Dermis blood vessel endothelial cell (primary cell): ENCODE measurements around the gene KDM5A. TPM values are rescaled to one million over a fixed set of nuclear protein-coding genes. Genes with fewer than 3 reads are reported as not detected.

Experiments used
- DNase-seq: peaks from one replicate; pipeline ENCODE4 v3.0.0; 2010
- total RNA-seq: library from RNA; depleted of rRNA; stranded (reverse); fragments of >200 nt; gene quantifications from 2 replicates; pipeline ENCODE4 v1.2.3, GENCODE V29; 2014

Gene KDM5A
- total RNA-seq, 1 donor from 2014 or later: 73.5 TPM

GRCh38 chr12:271161-271560, 118.0 kb downstream of the KDM5A start:
- no peak for DNase-seq

DNA sequence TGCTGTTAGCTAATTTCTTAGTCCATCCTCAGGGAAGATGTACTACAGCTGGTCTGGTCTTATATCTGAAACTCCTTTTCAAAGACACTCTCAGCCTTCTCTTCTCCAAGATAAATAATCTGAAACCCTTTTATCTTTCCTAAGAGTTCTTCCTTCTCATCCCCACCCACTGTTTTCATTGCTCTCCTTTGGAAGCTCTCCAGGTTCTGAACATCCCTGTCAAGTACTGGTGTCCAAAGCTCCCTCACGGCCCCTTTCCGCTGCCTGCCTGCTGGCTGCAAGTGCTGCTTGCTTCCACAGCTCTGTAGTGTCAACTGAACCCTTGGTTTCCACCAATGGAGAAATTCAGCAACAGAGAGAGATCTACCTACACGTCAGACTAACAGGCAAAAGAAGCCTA, 119.9 kb downstream of the KDM5A start:
- no peak for DNase-seq

DNA sequence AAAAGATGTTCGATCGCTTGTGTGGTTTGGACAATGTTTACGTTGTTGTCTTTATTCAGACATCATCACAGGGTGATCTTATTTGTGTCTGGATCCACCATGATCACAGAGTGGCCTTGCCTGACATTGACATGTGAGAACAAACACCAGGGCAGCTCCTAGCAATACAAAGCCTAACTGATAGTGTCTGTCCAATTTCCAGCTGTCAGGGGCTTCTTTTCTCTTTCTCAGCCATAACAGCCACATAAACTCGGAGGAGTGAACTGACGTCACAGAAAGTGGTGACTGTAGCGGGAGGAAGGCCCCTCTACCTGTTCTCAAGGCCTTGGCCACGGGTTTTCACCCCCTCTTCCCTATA, 120.7 kb downstream of the KDM5A start:
- DNase-seq: no peak

DNA sequence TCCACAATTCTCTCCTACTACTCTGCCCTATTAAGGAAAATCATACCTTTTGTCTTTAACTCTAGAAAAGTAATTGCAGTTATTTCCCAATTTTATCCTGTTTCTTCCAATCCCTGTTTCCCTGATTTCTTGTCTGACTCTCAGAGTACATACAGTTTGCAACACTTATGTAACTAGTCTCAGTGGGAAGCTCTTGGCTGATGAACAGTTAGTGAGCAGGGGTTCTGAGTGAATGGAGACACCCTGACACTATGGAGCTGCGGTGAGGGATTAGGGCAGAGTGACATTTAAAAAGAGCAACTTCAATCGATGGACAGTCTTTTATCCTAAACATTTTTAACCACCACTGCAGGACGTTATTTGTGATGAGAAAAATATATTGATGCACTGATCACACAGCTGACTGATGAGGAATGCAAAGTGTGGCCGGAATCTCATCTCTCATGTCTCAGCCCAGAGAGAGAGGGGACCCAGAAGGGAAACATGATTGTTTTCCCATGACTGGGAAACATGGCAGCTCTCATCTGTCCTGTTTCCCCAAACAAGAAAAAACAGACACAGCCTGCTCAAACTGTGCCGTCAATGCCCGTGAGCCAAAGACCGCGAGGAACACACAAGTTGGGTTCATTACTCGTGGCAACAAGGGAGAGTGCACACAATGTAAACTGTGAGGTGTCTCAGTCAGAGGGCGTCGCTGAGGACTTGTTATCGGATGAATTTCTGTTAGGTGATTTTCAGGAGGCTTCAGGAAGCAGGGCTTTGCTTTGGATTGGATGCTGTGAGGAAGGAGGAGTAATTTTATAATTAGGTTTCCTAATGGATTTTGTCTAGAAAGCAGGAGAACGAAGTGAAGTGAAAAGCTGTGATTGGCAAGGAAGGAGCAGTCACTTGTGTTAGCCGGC, 121.3 kb downstream of the KDM5A start:
- no peak for DNase-seq

- no peak for DNase-seq
Measured at GRCh38 chr12:265096-265495, 124.0 kb downstream of the KDM5A start.

DNA sequence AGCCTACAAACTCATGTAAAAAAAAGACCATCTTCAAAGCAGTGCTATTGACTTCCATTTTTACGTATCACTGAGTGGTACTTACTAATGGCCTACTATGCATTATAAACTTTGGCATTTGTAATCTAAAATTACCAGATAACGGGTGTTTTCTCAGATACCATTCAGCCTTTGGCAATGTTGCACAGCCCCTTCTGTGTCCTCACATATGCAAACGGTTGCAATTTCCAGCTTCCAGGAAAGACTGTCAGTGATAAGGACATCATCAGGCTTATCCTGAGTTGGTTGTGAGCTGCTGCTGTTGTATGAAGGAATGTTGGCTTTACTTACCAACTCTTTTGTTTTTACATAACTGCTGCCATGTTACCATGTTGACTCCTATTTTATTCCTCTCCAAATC, 124.9 kb downstream of the KDM5A start:
- no peak for DNase-seq

DNA sequence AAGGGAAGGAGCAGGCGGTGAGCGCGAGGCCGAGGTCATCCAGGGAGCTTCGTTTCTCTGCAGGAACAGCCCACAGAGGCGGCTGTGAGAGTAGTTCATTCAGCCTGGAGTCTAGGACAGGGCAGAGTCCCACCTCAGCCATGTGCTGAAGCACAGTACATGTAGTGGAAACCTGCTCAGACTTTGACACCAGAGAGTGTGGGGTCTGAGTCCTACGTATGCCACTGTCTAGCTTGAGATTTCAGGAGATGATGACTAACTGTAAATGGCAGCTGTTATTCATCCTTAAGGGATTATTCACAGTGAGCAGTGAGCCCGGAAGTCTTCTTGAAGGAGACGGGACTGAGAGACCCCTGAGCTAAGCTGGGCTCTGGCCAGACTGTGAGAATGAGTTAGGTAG, 125.5 kb downstream of the KDM5A start:
- DNase-seq: no peak

DNA sequence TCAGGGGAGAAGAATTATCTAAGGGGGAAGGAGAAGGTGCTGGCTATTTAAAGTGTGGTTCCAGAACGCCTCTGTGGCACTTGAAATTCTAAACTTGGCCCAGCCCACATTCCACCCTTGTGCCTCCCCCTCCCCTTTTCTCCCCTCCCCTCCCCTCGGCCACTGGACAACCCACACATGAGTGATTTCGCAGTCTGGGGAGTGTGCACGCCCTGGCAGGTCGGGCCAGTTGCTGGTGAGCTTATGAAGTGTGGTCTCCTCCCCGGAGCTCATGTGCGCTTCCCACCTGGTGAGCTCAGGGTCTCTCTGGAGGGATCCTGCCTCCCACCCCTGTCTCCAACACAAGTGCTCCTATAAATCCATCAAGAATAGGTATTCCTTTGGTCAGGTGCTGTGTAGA, 126.3 kb downstream of the KDM5A start, which contains the start of gene SLC6A13:
Gene SLC6A13 (minus strand): TSS at position 20 of the 400 bp plus-strand sequence. CDS start 2,784 bp downstream, outside the sequence.
- no peak for DNase-seq

- no peak for DNase-seq
Measured at GRCh38 chr12:262113-262512, 127.0 kb downstream of the KDM5A start.

GRCh38 chr12:257521-258321, 131.4 kb downstream of the KDM5A start:
- DNase-seq: no peak

DNA sequence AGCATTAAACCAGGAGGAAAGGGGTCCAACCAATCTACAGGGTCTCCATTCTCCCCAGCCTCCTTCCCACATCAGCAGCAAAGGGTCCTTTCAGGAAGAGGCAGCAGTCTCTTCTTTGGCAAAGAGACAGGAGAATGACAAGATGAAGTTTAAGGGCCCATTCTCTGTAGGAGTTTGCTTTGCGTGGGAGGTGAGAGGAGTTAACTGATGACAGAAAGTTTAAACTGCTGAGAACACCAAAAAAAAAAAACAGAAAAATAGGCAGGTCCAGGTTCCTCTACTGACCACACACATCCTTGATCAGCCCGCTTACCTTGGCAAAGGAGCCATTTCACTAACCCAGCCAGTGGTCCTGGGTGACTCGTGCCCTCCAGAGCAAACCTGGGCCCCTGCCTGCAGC, 132.2 kb downstream of the KDM5A start:
- DNase-seq: no peak

DNA sequence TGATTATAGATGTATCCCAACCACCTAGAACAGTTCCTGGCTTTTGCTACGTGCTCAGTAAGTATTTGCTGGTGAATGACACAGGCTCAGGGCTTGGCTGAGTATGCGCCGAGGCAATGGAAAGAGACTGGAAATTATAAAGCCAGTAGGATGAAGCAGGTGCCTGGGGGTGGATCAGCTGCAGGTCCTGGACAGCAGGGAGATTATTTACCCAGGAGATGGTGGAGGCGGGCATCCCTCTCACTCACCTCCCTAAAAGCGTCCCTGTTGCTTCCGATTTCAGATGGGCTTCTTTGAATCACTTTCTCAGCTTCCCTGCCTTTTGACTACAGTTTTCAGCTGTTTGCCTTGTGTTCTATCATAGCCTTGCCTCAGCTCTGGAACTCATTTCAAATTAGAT, 132.9 kb downstream of the KDM5A start:
- no peak for DNase-seq

- no peak for DNase-seq
Measured at GRCh38 chr12:254912-255311, 134.2 kb downstream of the KDM5A start.

DNA sequence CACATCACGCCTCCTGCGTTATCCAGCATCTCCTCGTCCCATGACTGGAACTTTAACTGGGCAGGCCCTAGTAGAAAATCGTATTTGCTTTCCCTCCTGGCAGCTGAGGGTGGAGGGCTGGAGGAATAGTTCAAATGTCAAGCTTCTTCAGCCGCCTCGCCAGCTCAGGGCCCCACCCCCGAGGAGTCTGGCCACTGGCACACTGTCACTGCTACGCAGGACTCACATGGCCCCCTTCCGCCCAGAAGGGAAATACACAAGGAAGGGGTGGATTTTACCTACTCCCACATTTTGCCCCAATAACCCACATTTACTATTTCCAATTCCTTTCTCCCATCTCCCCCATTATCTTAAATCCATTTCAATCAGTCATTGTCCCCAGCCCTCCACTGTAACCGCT, 135.1 kb downstream of the KDM5A start:
- DNase-seq: no peak

DNA sequence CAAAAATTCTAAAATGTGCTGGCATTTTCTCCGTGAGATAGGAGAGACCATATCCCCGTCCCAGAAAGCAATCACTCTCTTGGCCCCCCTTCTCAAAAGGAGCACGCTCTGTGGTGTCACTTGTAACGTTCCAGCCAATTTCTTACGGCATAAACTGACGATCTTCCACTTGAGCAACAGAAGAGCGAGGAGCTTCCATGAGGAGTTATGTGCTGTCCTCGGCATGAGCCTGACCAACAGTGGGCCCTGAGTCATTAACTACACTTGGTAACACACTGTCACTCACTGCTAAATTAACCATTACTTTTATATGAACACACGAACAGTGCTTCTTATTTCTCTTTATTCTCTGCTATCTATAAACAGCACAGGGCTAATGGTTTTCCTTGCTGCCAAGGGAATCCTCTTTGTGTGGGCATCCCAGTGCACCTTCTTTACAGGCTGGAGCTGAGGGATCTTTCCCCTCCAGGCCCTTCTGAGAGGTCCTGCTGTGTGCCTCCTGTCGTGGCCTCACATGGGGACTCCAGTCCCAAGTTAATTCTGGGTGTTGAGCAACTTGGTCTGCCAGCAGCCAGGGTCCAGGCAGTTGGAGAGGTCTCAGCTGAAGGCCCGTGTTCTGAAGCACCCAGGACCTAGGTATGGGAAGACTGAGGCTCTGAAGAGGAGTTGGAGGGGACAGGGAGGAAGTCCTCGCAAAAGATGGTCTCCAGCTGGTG, 135.8 kb downstream of the KDM5A start:
- no peak for DNase-seq

DNA sequence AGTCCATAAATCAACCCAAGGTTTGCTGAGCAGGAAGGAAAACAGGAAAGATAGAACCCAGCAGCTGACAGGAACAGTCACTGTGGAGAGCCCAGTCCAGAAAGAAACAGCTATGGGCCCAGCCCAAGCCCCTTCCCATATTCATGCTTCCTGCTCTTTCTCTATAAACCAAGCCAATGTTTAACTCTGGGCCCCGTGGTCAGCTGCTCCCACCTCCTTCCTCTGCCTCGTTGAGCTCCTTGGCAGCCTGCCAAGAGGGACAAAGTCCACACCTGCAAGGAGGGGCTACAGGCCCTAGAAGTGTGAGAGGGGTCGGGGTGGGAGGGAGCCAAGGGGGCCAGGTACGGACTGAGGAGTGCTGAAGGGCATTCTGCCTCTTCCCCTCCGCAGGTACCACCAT, 136.5 kb downstream of the KDM5A start:
- DNase-seq: no peak

DNA sequence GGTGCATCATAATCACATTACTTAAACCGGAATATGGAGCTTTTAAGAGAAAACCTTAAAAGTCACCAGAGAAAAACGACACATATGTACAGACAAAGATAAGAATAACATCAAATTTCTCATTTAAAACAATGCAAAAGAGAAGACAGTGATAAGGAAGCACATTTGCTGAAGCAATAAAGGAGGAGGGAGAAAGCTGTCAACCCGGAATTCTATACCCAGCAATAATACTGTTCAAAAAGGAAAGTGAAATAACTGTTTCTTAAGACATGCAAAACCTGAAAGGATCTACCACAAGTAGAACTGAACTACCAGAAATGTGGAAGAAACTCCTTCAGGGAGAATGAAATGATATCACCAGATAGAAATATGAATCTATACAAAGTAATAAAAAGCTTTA, 141.8 kb downstream of the KDM5A start:
- DNase-seq: no peak

DNA sequence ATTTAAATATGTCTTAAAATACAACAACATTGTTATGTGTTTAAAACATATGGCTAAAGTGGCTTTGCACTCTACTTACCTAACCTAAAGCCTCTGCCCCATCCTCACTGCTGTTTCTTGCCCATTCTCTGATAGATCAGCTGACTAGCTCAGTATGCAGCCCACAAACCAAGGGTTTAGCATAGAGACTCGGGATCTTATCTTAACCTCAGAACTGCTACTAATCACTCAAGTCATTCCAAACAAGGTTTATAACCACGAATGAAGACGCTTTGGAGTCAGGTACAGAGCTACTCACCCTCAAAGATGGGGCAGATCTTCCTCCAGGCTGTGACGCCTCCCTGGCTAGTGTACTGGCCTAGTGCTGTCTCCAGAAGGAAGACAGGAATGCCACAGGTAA, 145.7 kb downstream of the KDM5A start:
- no peak for DNase-seq

DNA sequence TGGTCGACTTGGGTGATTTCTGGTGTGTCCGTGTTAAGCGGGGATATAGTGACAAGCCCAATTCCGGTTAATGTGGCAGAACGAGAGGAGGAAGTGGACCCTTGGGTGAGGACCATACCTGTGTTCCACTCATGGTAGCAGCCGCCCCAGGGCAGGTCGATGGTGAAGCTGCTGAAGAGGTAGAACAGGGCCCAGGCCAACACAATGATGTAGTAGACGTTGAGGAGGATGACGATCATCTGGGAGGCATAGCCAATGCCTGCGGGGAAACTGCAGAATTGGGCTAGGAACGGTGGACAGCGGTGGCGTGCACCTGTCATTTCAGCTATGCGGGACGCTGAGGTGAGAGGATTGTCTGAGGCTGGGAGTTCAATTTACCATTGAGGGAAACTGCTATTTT, 146.6 kb downstream of the KDM5A start:
- no peak for DNase-seq

DNA sequence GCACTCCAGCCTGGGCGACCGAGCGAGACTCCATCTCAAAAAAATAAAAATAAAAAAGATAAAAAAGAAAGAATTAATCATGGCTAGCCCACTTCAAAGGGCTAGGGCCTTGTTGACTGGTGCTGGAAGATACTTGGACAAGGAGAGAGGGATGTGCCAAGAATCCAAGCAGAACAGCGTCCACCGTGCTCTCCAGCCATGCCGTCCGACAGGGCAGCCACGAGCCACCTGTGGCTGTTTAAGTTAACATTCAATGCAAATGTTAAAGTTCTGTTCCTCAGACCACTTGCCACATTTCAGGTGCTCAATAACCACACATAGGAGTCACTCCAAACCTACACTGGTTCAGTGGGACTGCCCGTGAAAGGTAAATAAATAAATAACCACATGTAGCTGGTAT, 147.9 kb downstream of the KDM5A start:
- no peak for DNase-seq

- no peak for DNase-seq
Measured at GRCh38 chr12:240566-240965, 148.6 kb downstream of the KDM5A start.

GRCh38 chr12:238736-239398, 150.3 kb downstream of the KDM5A start:
- no peak for DNase-seq

DNA sequence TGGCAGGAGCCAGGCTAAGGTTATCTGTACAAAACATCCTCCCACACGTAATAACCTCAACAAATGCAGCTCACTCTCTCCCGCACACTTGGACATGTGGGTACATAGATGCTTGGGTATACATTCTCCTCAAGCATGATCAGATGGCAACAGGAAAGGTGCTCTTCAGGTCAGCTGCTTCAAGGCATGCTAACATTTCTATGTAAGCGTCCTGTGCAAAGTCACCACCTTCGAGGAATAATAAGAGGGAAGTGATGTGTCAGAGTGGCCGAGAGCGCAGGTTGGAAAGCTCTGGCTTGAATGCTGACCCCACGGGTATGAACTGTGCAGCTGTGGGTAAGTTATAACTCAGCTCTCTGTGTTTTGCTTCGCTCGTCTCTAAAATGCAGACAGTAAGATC, 151.0 kb downstream of the KDM5A start:
- no peak for DNase-seq
